Astrocyte (in vitro differentiated cells and primary cell): ENCODE data around the gene PLD5. TPM values are rescaled to one million over a fixed set of nuclear protein-coding genes. Genes with fewer than 3 reads are reported as not detected.

ENCODE experiments used
- DNase-seq: peaks from one replicate; pipeline ENCODE4 v3.0.0-alpha.2; 2010; ENCODE audit warnings: low read depth
- FAIRE-seq: peaks from 2 replicates; lab custom pipeline; 2011; peaks lifted over from hg19 to GRCh38; lab: Jason Lieb, UNC
- H2AFZ ChIP-seq: 2 replicates; pipeline ENCODE4 v1.6.0; 2012; ENCODE audit warnings: low read depth, low read length, inconsistent platforms
- H3K27ac ChIP-seq: 2 replicates; pipeline ENCODE4 v1.5.1; 2011; ENCODE audit warnings: low read depth, low read length, inconsistent platforms
- H3K27me3 ChIP-seq: 2 replicates; pipeline ENCODE4 v1.6.0; 2011; ENCODE audit warnings: low read length, inconsistent platforms; ENCODE audit not compliant: insufficient read depth
- H3K36me3 ChIP-seq: 2 replicates; pipeline ENCODE4 v1.5.1; 2011; ENCODE audit warnings: low read length, inconsistent platforms; ENCODE audit not compliant: insufficient read depth
- H3K4me1 ChIP-seq: 2 replicates; pipeline ENCODE4 v1.5.1; 2011; ENCODE audit warnings: low read length, inconsistent platforms; ENCODE audit not compliant: insufficient read depth
- H3K4me2 ChIP-seq: 2 replicates; pipeline ENCODE4 v1.6.0; 2012; ENCODE audit warnings: low read length, inconsistent platforms
- H3K4me3 ChIP-seq: 2 replicates; pipeline ENCODE4 v1.5.1; 2011; ENCODE audit warnings: low read depth, mild to moderate bottlenecking, low read length, inconsistent platforms; ENCODE audit not compliant: insufficient read depth
- H3K79me2 ChIP-seq: 2 replicates; pipeline ENCODE4 v1.6.0; 2012; ENCODE audit warnings: mild to moderate bottlenecking, low read length, inconsistent platforms; ENCODE audit not compliant: insufficient read depth
- H3K9ac ChIP-seq: 2 replicates; pipeline ENCODE4 v1.6.0; 2012; ENCODE audit warnings: mild to moderate bottlenecking, low read length, inconsistent platforms
- H3K9me3 ChIP-seq: 2 replicates; pipeline ENCODE4 v1.5.1; 2012; ENCODE audit warnings: low read depth, mild to moderate bottlenecking, low read length, inconsistent platforms; ENCODE audit not compliant: insufficient read depth
- H4K20me1 ChIP-seq: 2 replicates; pipeline ENCODE4 v1.6.0; 2012; ENCODE audit warnings: low read length, inconsistent platforms; ENCODE audit not compliant: insufficient read depth
- H3K27ac Mint-ChIP-seq: one replicate; pipeline ENCODE4 v1.8.0; 2021; ENCODE audit warnings: mild to moderate bottlenecking, mixed read lengths; ENCODE audit not compliant: unreplicated experiment
- H3K27me3 Mint-ChIP-seq: one replicate; pipeline ENCODE4 v1.8.0; 2021; ENCODE audit warnings: low read depth, mixed read lengths; ENCODE audit not compliant: unreplicated experiment
- H3K36me3 Mint-ChIP-seq: one replicate; pipeline ENCODE4 v1.8.0; 2021; ENCODE audit warnings: low read depth, mixed read lengths; ENCODE audit not compliant: unreplicated experiment
- H3K4me1 Mint-ChIP-seq: one replicate; pipeline ENCODE4 v1.8.0; 2021; ENCODE audit warnings: low read depth, mixed read lengths; ENCODE audit not compliant: unreplicated experiment
- H3K4me3 Mint-ChIP-seq: one replicate; pipeline ENCODE4 v1.8.0; 2021; ENCODE audit warnings: mild to moderate bottlenecking, moderate library complexity, mixed read lengths; ENCODE audit not compliant: unreplicated experiment
- H3K9me3 Mint-ChIP-seq: one replicate; pipeline ENCODE4 v1.8.0; 2021; ENCODE audit warnings: mild to moderate bottlenecking, mixed read lengths; ENCODE audit not compliant: unreplicated experiment
- CTCF ChIP-seq: IDR thresholded peaks from 2 replicates; pipeline ENCODE4 v1.5.1; 2011; ENCODE audit warnings: low read depth, mild to moderate bottlenecking, inconsistent platforms, low read length, moderate library complexity; ENCODE audit not compliant: insufficient read depth
- EZH2 ChIP-seq: IDR thresholded peaks from 2 replicates; pipeline ENCODE4 v1.6.1; 2012; ENCODE audit warnings: mild to moderate bottlenecking, low read length, inconsistent platforms; ENCODE audit not compliant: insufficient read depth
- total RNA-seq: library from RNA; stranded (reverse); gene quantifications from 2 replicates; pipeline ENCODE4 v1.2.1, GENCODE V29; 2021

PLD5 gene
- total RNA-seq, 1 donor from 2014 or later, result 4.9 TPM

DNA sequence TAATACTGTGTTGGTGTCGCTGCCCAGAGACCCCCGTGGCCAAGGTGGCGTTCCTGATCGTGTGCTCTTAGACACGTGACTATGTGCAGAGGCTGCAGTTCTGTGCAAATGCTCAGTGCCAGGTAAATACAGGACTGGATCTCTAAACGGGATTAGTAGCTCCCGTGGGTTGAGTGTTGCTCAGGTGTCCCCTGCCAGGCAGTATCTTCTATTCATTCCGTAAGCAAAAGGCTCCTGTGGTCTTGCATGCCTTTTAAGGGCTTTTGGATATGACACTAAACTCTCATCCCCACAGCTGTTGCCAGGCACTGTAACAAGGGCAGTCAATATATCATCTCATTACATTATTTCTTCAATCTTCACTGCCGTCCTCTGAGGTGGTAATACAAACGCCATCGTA is 431.4 kb downstream of the PLD5 start:
- H3K4me2 ChIP-seq, result no peak overlapping the region
- no peaks in the 10 kb centered on the region for H3K79me2 ChIP-seq
- no peaks in the 10 kb centered on the region for H3K4me1 Mint-ChIP-seq
- DNase-seq, result no peak
- H3K36me3 ChIP-seq, result no peaks in the 10 kb centered on the region
- H3K9me3 Mint-ChIP-seq, result no peaks in the 10 kb centered on the region
- no peak overlapping the region for H3K4me3 Mint-ChIP-seq
- no peak overlapping the region for H3K4me3 ChIP-seq
- no peak for FAIRE-seq
- no peak overlapping the region for H3K27ac Mint-ChIP-seq
- H3K27me3 ChIP-seq, result no peaks in the 10 kb centered on the region
- H4K20me1 ChIP-seq, result no peaks in the 10 kb centered on the region
- H3K27me3 Mint-ChIP-seq, result no peaks in the 10 kb centered on the region
- no peaks in the 10 kb centered on the region for H3K9me3 ChIP-seq
- H3K36me3 Mint-ChIP-seq, result no peaks in the 10 kb centered on the region
- TF ChIP-seq EZH2 (no peak), CTCF (no peak)
- H3K4me1 ChIP-seq, result no peaks in the 10 kb centered on the region
- no peak overlapping the region for H3K9ac ChIP-seq
- H3K27ac ChIP-seq, result no peak overlapping the region
- H2AFZ ChIP-seq, result no peak overlapping the region

- Histone ChIP-seq H3K36me3 (no peaks in the 10 kb centered on the region), H3K27me3 (no peaks in the 10 kb centered on the region), H3K9me3 (no peaks in the 10 kb centered on the region), H3K4me3 (no peak overlapping the region), H3K27ac (no peak overlapping the region), H3K4me1 (no peaks in the 10 kb centered on the region), H3K4me2 (no peak overlapping the region), H3K9ac (no peak overlapping the region), H4K20me1 (no peaks in the 10 kb centered on the region), H3K79me2 (no peaks in the 10 kb centered on the region), H2AFZ (no peak overlapping the region)
- H3K27ac Mint-ChIP-seq, result no peak overlapping the region
- H3K36me3 Mint-ChIP-seq, result no peaks in the 10 kb centered on the region
- TF ChIP-seq EZH2 (no peak), CTCF (no peak)
- DNase-seq (no peak), FAIRE-seq (no peak)
- no peaks in the 10 kb centered on the region for H3K4me1 Mint-ChIP-seq
- no peaks in the 10 kb centered on the region for H3K27me3 Mint-ChIP-seq
- H3K9me3 Mint-ChIP-seq, result no peaks in the 10 kb centered on the region
- no peak overlapping the region for H3K4me3 Mint-ChIP-seq
Observed at GRCh38 chr1:242089911-242090310, 434.6 kb downstream of the PLD5 start.

GRCh38 chr1:242088875-242089274 is 435.6 kb downstream of the PLD5 start:
- H3K27me3 Mint-ChIP-seq, result no peaks in the 10 kb centered on the region
- no peaks in the 10 kb centered on the region for H3K9me3 Mint-ChIP-seq
- no peak overlapping the region for H3K4me2 ChIP-seq
- H3K27me3 ChIP-seq, result no peaks in the 10 kb centered on the region
- no peak overlapping the region for H2AFZ ChIP-seq
- no peak overlapping the region for H3K27ac ChIP-seq
- no peaks in the 10 kb centered on the region for H3K36me3 Mint-ChIP-seq
- H3K4me1 ChIP-seq, result no peaks in the 10 kb centered on the region
- DNase-seq (no peak), FAIRE-seq (no peak)
- no peaks in the 10 kb centered on the region for H3K9me3 ChIP-seq
- H3K79me2 ChIP-seq, result no peaks in the 10 kb centered on the region
- H4K20me1 ChIP-seq, result no peaks in the 10 kb centered on the region
- H3K4me3 Mint-ChIP-seq, result no peak overlapping the region
- H3K9ac ChIP-seq, result no peak overlapping the region
- H3K4me3 ChIP-seq, result no peak overlapping the region
- H3K4me1 Mint-ChIP-seq, result no peaks in the 10 kb centered on the region
- no peak overlapping the region for H3K27ac Mint-ChIP-seq
- no peaks in the 10 kb centered on the region for H3K36me3 ChIP-seq
- TF ChIP-seq CTCF (no peak), EZH2 (no peak)
